ENCODE data around the gene ACSM3.
A peak's percentile ranks its signal among the peaks of the same experiment; 100 is the strongest.

Gene ACSM3

DNA sequence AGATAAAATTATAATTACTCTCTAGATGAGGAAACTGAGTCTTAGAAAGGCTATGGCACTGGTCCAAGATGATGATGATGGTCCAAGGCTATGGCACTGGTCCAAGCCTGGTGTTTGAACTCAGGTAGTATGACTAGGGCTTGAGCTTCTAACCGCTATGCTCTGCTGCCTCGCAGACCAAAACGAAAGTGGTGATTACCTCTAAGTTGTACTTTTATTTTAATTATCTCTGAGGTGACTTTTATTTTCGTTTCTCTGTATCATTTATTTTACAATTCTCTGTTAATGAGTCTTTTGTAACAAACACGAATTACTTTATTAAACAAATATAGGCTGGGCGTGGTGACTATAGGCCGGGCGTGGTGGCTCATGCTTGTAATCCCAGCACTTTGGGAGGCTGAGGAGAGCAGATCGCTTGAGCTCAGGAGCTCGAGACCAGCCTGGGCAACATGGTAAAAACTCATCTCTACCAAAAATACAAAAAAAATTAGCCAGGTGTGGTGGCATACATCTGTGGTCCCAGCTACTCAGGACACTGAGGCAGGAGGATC lies 48.1 kb downstream of the ACSM3 start:
- ATAC-seq = no peak
- H3K9me3 Mint-ChIP-seq = no peaks in the 10 kb centered on the region
- H3K4me3 Mint-ChIP-seq = no peak overlapping the region
- no peaks in the 10 kb centered on the region for H3K27me3 Mint-ChIP-seq
- no peak overlapping the region for H3K27ac Mint-ChIP-seq
- H3K36me3 Mint-ChIP-seq = no peaks in the 10 kb centered on the region
- H3K4me1 Mint-ChIP-seq = peaks cover 11% of the 10 kb centered on the region

DNA sequence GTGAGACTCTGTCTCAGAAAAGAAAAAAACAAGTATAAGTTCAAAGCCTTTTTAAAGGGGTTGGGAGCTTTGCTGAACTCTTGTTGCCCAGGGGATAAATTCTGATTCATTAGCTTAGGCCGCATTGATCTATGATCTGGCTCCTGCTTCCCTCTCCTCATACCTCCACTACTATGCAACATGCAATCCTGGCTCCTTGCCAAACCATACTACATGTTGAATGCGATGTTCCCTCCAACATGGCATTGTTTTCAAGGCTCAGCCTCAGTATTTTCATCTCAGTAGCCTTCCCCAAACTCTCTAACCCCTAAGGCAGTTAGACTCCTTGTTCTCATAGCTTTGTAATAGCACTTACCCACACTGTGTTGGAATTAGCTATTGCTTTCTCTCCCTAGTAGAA lies 48.7 kb downstream of the ACSM3 start:
- Mint-ChIP-seq H3K4me3 (no peak overlapping the region), H3K4me1 (peaks cover 5% of the 10 kb centered on the region), H3K9me3 (no peaks in the 10 kb centered on the region), H3K27ac (no peak overlapping the region), H3K27me3 (no peaks in the 10 kb centered on the region), H3K36me3 (no peaks in the 10 kb centered on the region)
- no peak for ATAC-seq

GRCh38 chr16:20814784-20815183 lies 51.0 kb downstream of the ACSM3 start:
- no peaks in the 10 kb centered on the region for H3K4me1 Mint-ChIP-seq
- no peak overlapping the region for H3K27ac Mint-ChIP-seq
- no peaks in the 10 kb centered on the region for H3K9me3 Mint-ChIP-seq
- H3K36me3 Mint-ChIP-seq = no peaks in the 10 kb centered on the region
- H3K27me3 Mint-ChIP-seq = no peaks in the 10 kb centered on the region
- no peak overlapping the region for H3K4me3 Mint-ChIP-seq
- ATAC-seq = no peak

DNA sequence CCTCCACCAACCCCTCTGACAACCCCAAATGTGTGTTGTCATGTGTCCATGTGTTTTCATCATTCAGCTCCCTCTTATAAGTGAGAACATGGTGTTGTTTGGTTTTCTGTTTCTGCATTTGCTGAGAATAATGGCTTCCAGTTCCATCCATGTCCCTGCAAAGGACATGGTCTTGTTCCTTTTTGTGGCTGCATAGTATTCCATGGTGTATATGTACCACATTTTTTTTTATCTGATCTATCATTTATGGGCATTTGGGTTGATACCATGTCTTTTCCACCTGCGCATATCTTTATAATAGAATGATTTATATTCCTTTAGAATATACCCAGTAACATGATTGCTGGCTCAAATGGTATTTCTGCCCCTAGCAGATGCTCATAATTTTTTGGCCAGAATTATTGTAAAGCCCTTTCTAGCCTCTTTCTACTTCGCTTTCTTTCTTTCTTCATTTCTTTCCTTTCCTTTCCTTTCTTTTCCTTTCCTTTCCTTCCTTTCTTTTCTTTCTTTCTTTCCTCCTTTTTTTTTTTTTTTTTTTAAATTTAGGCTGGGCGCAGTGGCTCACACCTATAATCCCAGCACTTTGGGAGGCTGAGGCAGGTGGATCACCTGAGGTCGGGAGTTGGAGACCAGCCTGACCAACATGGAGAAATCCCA lies 55.2 kb downstream of the ACSM3 start:
- Mint-ChIP-seq H3K36me3 (no peaks in the 10 kb centered on the region), H3K27me3 (no peaks in the 10 kb centered on the region), H3K4me3 (no peak overlapping the region), H3K4me1 (no peaks in the 10 kb centered on the region), H3K9me3 (no peaks in the 10 kb centered on the region), H3K27ac (no peak overlapping the region)
- ATAC-seq = no peak

DNA sequence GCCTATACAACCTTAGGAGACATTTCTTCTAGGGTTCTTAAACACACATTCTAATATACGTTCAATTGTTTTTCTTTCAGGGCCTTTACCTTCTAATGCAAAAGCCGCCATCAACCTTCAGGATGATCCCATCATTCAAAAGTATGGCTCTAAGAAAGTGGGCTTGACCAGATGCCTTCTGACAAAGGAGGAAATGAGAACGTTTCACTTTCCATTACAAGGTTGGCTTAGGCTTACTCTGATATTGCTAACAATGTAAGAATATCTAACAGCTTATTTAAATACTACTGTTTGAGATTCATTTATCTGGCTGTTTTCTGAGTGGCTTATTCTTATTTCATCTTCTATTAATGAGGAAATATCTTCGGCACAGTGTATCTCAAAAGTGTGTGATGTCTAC lies 57.9 kb downstream of the ACSM3 start:
- H3K4me3 Mint-ChIP-seq = no peak overlapping the region
- ATAC-seq = no peak
- no peaks in the 10 kb centered on the region for H3K4me1 Mint-ChIP-seq
- H3K27ac Mint-ChIP-seq = no peak overlapping the region
- H3K36me3 Mint-ChIP-seq = no peaks in the 10 kb centered on the region
- H3K27me3 Mint-ChIP-seq = no peaks in the 10 kb centered on the region
- H3K9me3 Mint-ChIP-seq = no peaks in the 10 kb centered on the region

- H3K27ac Mint-ChIP-seq = no peak overlapping the region
Measured at GRCh38 chr16:20822521-20823325, 58.9 kb downstream of the ACSM3 start.

GRCh38 chr16:20826039-20826566 lies 62.3 kb downstream of the ACSM3 start:
- Mint-ChIP-seq H3K9me3 (no peaks in the 10 kb centered on the region), H3K4me3 (no peak overlapping the region), H3K4me1 (no peaks in the 10 kb centered on the region), H3K36me3 (no peaks in the 10 kb centered on the region), H3K27ac (no peak overlapping the region), H3K27me3 (no peaks in the 10 kb centered on the region)
- ATAC-seq = no peak

More at GRCh38 chr16:20822521-20823325, 58.9 kb downstream of the ACSM3 start:
- Mint-ChIP-seq H3K4me3 (no peak overlapping the region), H3K4me1 (no peaks in the 10 kb centered on the region), H3K27me3 (no peaks in the 10 kb centered on the region), H3K9me3 (no peaks in the 10 kb centered on the region), H3K36me3 (no peaks in the 10 kb centered on the region)
- ATAC-seq = no peak

DNA sequence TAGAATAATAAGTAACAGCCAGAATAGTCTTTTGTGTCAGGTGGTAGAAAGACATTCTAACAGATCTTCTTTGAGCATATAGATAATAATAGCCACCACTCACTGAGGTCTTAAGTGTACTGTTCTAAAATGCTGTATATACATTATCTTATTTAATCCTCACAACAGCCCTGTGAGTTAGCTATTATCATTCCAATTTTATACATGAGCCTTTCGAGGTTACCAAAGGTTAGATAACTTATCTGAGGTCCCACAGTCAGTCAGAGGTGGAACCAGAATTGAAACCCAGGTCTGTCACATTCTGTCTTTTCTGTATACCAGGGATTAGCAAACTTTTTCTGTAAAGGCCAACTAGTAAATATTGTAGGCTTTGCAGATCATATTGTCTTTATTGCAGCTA lies 65.7 kb downstream of the ACSM3 start:
- ATAC-seq = no peak
- Mint-ChIP-seq H3K27me3 (no peaks in the 10 kb centered on the region), H3K36me3 (peaks cover 4% of the 10 kb centered on the region), H3K4me3 (no peak overlapping the region), H3K4me1 (no peaks in the 10 kb centered on the region), H3K9me3 (peaks cover 2% of the 10 kb centered on the region), H3K27ac (no peak overlapping the region)

GRCh38 chr16:20830372-20830771 lies 66.6 kb downstream of the ACSM3 start:
- peaks cover 6% of the 10 kb centered on the region for H3K9me3 Mint-ChIP-seq
- H3K4me3 Mint-ChIP-seq = no peak overlapping the region
- ATAC-seq = no peak
- no peak overlapping the region for H3K27ac Mint-ChIP-seq
- no peaks in the 10 kb centered on the region for H3K27me3 Mint-ChIP-seq
- H3K36me3 Mint-ChIP-seq = peaks cover 12% of the 10 kb centered on the region
- no peaks in the 10 kb centered on the region for H3K4me1 Mint-ChIP-seq

DNA sequence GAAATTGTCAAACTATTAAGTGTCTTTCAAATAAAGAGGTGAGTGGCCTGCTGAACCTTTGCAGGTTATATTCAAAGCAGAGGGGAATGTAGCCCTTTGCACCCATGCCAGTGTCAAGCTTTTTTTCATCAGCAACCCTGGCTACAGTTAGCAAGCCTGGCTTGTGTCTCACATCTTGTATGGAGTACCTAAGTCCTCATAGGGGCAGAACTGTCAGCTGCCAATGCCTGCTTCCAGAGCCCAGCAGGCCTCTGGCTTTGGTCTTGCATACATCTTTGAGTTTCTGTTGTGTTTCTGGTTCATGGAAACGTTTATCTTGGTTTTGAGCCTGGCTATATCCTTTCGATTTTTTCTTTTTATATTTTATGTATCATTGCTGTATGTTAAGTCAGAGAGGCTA lies 69.3 kb downstream of the ACSM3 start:
- Mint-ChIP-seq H3K4me1 (peaks cover 5% of the 10 kb centered on the region), H3K27ac (no peak overlapping the region), H3K27me3 (no peaks in the 10 kb centered on the region), H3K9me3 (peaks cover 15% of the 10 kb centered on the region), H3K36me3 (peaks cover 25% of the 10 kb centered on the region), H3K4me3 (no peak overlapping the region)
- ATAC-seq = no peak

DNA sequence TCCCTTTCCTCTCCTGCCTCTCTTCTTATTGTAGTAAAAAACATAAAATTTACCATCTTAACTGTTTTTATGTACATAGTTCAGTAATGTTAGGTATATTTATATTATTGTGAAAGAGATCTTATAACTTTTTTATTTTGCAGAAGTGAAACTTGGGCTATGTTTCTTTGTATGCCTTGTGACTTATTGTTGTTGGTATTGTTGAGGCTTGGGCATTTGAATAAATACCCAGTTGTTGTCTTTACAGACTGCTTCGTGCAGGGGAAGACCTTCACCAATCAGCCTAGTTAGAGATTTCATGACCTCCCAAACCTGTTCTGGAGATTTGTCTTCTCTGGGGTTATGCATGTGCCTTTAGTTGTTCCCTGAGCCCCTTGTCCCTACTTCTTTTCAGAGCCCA lies 74.4 kb downstream of the ACSM3 start:
- Mint-ChIP-seq H3K27ac (peak overlapping the region; percentile 26), H3K9me3 (peaks cover 15% of the 10 kb centered on the region), H3K27me3 (no peaks in the 10 kb centered on the region), H3K4me1 (peaks cover 19% of the 10 kb centered on the region), H3K36me3 (peaks cover 25% of the 10 kb centered on the region), H3K4me3 (no peak overlapping the region)
- ATAC-seq = peak; percentile 41

GRCh38 chr16:20839504-20839903 lies 75.7 kb downstream of the ACSM3 start:
- peaks cover 13% of the 10 kb centered on the region for H3K9me3 Mint-ChIP-seq
- peaks cover 19% of the 10 kb centered on the region for H3K4me1 Mint-ChIP-seq
- no peak overlapping the region for H3K27ac Mint-ChIP-seq
- H3K27me3 Mint-ChIP-seq = no peaks in the 10 kb centered on the region
- no peak for ATAC-seq
- no peak overlapping the region for H3K4me3 Mint-ChIP-seq
- peaks cover 21% of the 10 kb centered on the region for H3K36me3 Mint-ChIP-seq

DNA sequence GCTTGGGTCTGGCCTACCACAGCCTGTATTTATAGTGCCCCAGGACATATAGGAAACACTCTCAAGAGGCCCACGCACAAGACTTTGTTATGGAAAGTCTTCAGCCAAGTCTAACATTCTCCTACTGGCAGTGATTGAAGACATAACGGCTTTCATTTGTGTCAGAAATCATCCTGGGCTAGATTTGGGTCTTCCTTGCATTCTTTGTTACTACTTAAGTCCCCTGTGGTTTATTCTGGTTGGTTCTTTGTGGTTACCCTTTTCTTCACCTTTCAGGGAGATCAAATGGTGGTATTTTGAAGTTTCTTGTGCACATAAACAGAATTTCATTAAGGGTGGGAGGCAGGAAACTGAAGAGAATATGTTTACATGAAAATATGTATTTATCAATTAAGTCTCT lies 80.2 kb downstream of the ACSM3 start:
- no peak for ATAC-seq
- H3K27me3 Mint-ChIP-seq = no peaks in the 10 kb centered on the region
- H3K9me3 Mint-ChIP-seq = no peaks in the 10 kb centered on the region
- H3K4me3 Mint-ChIP-seq = no peak overlapping the region
- H3K4me1 Mint-ChIP-seq = peaks cover 4% of the 10 kb centered on the region
- no peak overlapping the region for H3K27ac Mint-ChIP-seq
- H3K36me3 Mint-ChIP-seq = no peaks in the 10 kb centered on the region

- H3K36me3 Mint-ChIP-seq = no peaks in the 10 kb centered on the region
- no peaks in the 10 kb centered on the region for H3K9me3 Mint-ChIP-seq
Measured at GRCh38 chr16:20844588-20844987, 80.8 kb downstream of the ACSM3 start.

GRCh38 chr16:20846030-20846429 lies 82.2 kb downstream of the ACSM3 start:
- H3K4me3 Mint-ChIP-seq = no peak overlapping the region
- H3K36me3 Mint-ChIP-seq = no peaks in the 10 kb centered on the region
- ATAC-seq = no peak
- peaks cover 5% of the 10 kb centered on the region for H3K4me1 Mint-ChIP-seq
- H3K9me3 Mint-ChIP-seq = no peaks in the 10 kb centered on the region
- no peaks in the 10 kb centered on the region for H3K27me3 Mint-ChIP-seq
- H3K27ac Mint-ChIP-seq = no peak overlapping the region

More at GRCh38 chr16:20844588-20844987, 80.8 kb downstream of the ACSM3 start:
- H3K4me1 Mint-ChIP-seq = no peaks in the 10 kb centered on the region
- H3K4me3 Mint-ChIP-seq = no peak overlapping the region
- no peaks in the 10 kb centered on the region for H3K27me3 Mint-ChIP-seq
- H3K27ac Mint-ChIP-seq = no peak overlapping the region
- no peak for ATAC-seq

DNA sequence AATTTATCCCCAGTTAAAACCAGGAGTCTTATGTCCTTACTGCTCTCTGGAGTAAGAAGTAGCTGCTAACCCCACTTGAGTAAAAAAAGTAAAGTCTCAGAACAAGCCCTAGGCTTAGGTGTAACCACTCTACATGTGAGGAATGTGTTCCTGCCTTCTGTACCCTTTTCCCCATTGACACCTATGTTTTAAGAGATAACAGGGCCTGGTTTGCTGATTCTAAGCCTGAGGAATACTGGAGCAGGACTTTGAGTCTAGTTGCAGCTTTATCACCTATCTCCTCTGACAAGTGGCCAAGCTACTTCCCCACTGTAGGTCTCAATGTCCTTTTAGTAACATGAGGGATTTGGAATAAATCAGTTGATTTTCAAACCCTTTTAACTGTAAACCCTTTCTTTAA lies 82.7 kb downstream of the ACSM3 start:
- H3K9me3 Mint-ChIP-seq = no peaks in the 10 kb centered on the region
- H3K4me1 Mint-ChIP-seq = peaks cover 5% of the 10 kb centered on the region
- H3K4me3 Mint-ChIP-seq = no peak overlapping the region
- ATAC-seq = no peak
- no peak overlapping the region for H3K27ac Mint-ChIP-seq
- no peaks in the 10 kb centered on the region for H3K27me3 Mint-ChIP-seq
- H3K36me3 Mint-ChIP-seq = no peaks in the 10 kb centered on the region
